ENCODE measurements around the gene SH3TC1. TPM values are rescaled to one million over a fixed set of nuclear protein-coding genes. Genes with fewer than 3 reads are reported as not detected.

SH3TC1 gene
- polyA plus RNA-seq, 3 donors = 36.9 to 85.7 (median 41.9) TPM

DNA sequence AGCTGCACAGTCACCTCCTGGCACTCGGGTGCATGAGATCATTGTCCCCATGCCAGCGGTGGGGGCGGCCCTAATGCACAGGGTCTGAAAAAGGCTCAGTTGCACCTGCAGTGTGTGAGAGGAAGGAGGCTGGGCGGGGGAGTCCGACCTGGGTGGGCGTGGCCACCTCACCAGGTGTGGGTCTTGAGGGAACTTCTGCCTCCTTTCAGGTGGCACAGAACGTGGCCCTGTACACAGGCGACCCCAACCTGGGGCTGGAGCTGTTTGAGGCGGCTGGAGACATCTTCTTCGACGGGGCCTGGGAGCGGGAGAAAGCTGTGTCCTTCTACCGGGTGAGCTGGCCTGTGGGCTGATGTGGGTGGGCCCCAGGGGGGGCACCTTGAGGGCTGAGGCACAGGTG lies 36.1 kb downstream of the SH3TC1 start:
- Mint-ChIP-seq H3K9me3 (peaks cover 0 to 2% (median 0%) of the 10 kb centered on the region in 7 donors), H3K4me1 (peaks cover 17% of the 10 kb centered on the region), H3K4me3 (no peak overlapping the region), H3K27me3 (ENCODE audit: low read depth in 3 of 3) (peaks cover 0 to 1% (median 0%) of the 10 kb centered on the region in 3 donors), H3K27ac (no peak overlapping the region), H3K36me3 (peaks cover 37 to 40% of the 10 kb centered on the region in 2 donors)
- peaks cover 98% of the 10 kb centered on the region for H4K20me1 ChIP-seq (ENCODE audit: insufficient read depth, low read length)
- no peak overlapping the region for H3K4me3 ChIP-seq (replicated peaks in 1 of 3; ENCODE audit: low read depth in 2 of 3, low read length in 3 of 3)
- no peak overlapping the region for H2AFZ ChIP-seq (ENCODE audit: insufficient read depth, low read depth, low read length, poor library complexity, severe bottlenecking)
- no peak overlapping the region for H3K9ac ChIP-seq (ENCODE audit: insufficient read depth, low read length, poor library complexity, severe bottlenecking)
- no peak overlapping the region for H3K27ac ChIP-seq (ENCODE audit: low read depth in 1 of 2, low read length in 2 of 2)
- H3K27me3 ChIP-seq (ENCODE audit: control insufficient read depth in 2 of 2, insufficient read depth in 2 of 2, low read length in 2 of 2) = no peaks in the 10 kb centered on the region
- no peak for DNase-seq
- H3K4me1 ChIP-seq (ENCODE audit: control insufficient read depth in 1 of 2, insufficient read depth in 2 of 2, low read length in 2 of 2) = peaks cover 8 to 11% of the 10 kb centered on the region in 2 donors
- H3K36me3 ChIP-seq (replicated peaks in 1 of 2; ENCODE audit: control insufficient read depth in 1 of 2, insufficient read depth in 2 of 2, low read length in 2 of 2) = peaks cover 92 to 96% of the 10 kb centered on the region in 2 donors
- no peaks in the 10 kb centered on the region for H3K79me2 ChIP-seq (ENCODE audit: insufficient read depth, low read length)
- H3K9me3 ChIP-seq (replicated peaks in 1 of 2; ENCODE audit: control insufficient read depth in 1 of 2, insufficient read depth in 1 of 2, low read length in 2 of 2) = no peaks in the 10 kb centered on the region
- intact Hi-C loops (cut with micrococcal nuclease) = no loop called here
- TF ChIP-seq, protein P1, sequence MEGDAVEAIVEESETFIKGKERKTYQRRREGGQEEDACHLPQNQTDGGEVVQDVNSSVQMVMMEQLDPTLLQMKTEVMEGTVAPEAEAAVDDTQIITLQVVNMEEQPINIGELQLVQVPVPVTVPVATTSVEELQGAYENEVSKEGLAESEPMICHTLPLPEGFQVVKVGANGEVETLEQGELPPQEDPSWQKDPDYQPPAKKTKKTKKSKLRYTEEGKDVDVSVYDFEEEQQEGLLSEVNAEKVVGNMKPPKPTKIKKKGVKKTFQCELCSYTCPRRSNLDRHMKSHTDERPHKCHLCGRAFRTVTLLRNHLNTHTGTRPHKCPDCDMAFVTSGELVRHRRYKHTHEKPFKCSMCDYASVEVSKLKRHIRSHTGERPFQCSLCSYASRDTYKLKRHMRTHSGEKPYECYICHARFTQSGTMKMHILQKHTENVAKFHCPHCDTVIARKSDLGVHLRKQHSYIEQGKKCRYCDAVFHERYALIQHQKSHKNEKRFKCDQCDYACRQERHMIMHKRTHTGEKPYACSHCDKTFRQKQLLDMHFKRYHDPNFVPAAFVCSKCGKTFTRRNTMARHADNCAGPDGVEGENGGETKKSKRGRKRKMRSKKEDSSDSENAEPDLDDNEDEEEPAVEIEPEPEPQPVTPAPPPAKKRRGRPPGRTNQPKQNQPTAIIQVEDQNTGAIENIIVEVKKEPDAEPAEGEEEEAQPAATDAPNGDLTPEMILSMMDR (IDR thresholded peaks at IDR 0.05) = no peak
- WGBS (ENCODE audit: insufficient coverage) = 85% methylated on average over 13 of the region's 13 CpGs
- no peak overlapping the region for H3K4me2 ChIP-seq (replicated peaks; ENCODE audit: extremely low read depth, low read length, poor library complexity, severe bottlenecking)

DNA sequence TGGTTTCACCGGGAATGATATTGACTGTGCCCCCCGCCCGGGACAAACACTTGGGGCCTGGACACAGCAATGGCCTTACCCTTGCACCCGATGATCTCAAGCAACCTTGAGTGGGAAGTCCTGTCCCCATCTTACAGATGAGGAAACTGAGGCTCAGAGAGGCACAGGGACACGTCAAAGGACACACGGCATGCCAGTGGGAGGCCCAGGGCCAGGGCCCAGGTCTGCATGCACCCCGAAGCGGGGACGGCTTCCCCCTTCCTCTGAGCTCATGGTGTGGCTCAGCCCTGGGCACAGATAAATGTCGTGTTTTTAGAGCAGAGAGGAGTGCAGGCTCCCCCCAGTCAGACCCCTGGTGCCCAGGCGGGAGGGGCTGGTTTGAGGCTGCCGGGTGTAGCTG lies 36.6 kb downstream of the SH3TC1 start:
- Histone ChIP-seq H3K27me3 (ENCODE audit: control insufficient read depth in 2 of 2, insufficient read depth in 2 of 2, low read length in 2 of 2) (no peaks in the 10 kb centered on the region), H3K79me2 (ENCODE audit: insufficient read depth, low read length) (no peaks in the 10 kb centered on the region), H3K36me3 (replicated peaks in 1 of 2; ENCODE audit: control insufficient read depth in 1 of 2, insufficient read depth in 2 of 2, low read length in 2 of 2) (peaks cover 97 to 98% of the 10 kb centered on the region in 2 donors), H3K27ac (ENCODE audit: low read depth in 1 of 2, low read length in 2 of 2) (no peak overlapping the region), H3K9me3 (replicated peaks in 1 of 2; ENCODE audit: control insufficient read depth in 1 of 2, insufficient read depth in 1 of 2, low read length in 2 of 2) (no peaks in the 10 kb centered on the region), H3K4me1 (ENCODE audit: control insufficient read depth in 1 of 2, insufficient read depth in 2 of 2, low read length in 2 of 2) (peaks cover 13 to 16% of the 10 kb centered on the region in 2 donors), H4K20me1 (ENCODE audit: insufficient read depth, low read length) (peaks cover 98% of the 10 kb centered on the region), H3K4me3 (replicated peaks in 1 of 3; ENCODE audit: low read depth in 2 of 3, low read length in 3 of 3) (no peak overlapping the region), H2AFZ (ENCODE audit: insufficient read depth, low read depth, low read length, poor library complexity, severe bottlenecking) (no peak overlapping the region), H3K4me2 (replicated peaks; ENCODE audit: extremely low read depth, low read length, poor library complexity, severe bottlenecking) (no peak overlapping the region), H3K9ac (ENCODE audit: insufficient read depth, low read length, poor library complexity, severe bottlenecking) (no peak overlapping the region)
- Mint-ChIP-seq H3K4me3 (no peak overlapping the region), H3K4me1 (peaks cover 18% of the 10 kb centered on the region), H3K9me3 (peaks cover 0 to 2% (median 0%) of the 10 kb centered on the region in 7 donors), H3K27me3 (ENCODE audit: low read depth in 3 of 3) (peaks cover 0 to 1% (median under 1%) of the 10 kb centered on the region in 3 donors), H3K36me3 (peaks cover 40 to 41% of the 10 kb centered on the region in 2 donors), H3K27ac (peak overlapping the region in 1 of 7 donors; percentile 42)
- intact Hi-C loops (cut with micrococcal nuclease) = no loop called here
- DNase-seq = no peak
- TF ChIP-seq, protein P1 (IDR thresholded peaks at IDR 0.05) = no peak
- WGBS (ENCODE audit: insufficient coverage) = 96% methylated on average over 9 of the region's 12 CpGs

Measured in CD14-positive monocyte (primary cell).